Activated T-cell treated with anti-CD3 and anti-CD28 coated beads for 24 hours (primary cell): Measurements from ENCODE around the gene MYO5B.

ENCODE experiments used
- DNase-seq: peaks from one replicate; pipeline ENCODE4 v3.0.0-alpha.2; 2020; ENCODE audit warnings: low read depth

Gene MYO5B

DNA sequence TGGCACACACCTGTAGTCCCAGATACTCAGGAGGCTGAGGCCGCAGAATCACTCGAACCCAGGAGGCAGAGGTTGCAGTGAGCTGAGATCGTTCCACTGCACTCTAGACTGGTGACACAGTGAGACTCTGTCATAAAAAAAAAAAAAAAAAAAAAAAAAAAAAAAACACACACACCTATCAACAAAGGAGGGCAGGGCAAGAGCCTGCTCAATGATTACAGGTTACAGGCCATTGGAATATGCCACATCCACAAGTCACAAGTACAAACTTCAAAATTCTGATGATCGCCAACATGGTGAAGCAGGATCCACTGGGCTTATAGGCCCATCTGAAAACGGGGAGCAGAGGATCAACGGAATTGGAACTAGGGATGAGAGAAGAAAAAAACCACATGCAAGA, 6.3 kb downstream of the MYO5B start:
- no peak for DNase-seq

DNA sequence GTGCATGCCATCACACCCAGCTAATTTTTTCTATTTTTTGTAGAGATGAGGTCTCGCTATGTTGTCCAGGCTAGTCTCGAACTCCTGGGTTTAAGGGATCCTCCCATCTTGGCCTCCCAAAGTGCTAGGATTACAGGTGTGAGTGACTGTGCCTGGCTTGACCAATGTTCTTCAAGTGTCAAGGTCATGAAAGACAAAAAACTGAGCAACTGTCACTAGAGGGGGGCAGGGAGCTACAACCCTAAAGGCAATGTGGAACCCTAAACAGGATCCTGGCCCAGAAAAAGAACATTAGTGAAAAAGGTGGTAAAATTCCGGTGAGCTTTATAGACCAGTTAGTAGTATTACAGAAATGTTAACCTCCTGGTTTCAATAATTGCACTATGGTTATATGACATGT, 7.3 kb downstream of the MYO5B start:
- no peak for DNase-seq

DNA sequence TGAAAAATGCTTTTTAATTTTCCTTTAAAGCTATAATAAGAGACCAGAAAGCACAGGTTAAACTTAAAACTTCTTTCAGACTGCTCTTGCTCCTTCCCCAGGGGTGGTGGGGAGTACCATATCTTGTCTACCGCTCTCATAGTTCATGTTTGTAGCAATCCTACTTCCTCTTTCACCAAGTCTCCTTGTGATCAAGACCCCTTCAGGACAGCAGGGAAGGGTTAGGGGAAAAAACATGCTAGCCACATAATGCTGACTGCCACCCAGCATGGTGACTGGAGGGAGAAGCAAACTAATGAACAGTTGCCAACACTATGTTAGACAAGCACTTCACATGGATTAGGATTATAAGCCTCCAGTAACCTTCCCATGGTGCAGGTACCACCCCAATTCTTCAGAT, 8.6 kb downstream of the MYO5B start:
- no peak for DNase-seq

DNA sequence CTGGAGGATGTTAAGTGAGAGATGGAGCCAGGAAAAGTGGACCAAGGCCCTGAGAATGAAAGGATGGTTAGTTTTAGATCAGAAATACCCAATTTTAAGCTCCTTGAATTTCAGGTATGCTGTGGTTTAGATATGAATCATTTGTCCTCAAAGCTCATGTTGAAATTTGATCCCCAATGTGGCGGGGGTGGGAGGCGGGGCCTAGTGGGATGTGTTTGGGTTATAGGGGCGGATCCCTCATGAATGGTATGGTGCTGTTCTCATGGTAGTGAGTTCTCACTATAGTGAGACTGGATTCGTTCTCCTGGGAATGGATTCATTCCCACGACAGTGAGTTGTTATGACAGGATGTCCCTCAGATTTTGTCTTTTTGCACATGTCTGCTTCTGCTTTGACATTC, 11.4 kb downstream of the MYO5B start:
- DNase-seq = no peak

DNA sequence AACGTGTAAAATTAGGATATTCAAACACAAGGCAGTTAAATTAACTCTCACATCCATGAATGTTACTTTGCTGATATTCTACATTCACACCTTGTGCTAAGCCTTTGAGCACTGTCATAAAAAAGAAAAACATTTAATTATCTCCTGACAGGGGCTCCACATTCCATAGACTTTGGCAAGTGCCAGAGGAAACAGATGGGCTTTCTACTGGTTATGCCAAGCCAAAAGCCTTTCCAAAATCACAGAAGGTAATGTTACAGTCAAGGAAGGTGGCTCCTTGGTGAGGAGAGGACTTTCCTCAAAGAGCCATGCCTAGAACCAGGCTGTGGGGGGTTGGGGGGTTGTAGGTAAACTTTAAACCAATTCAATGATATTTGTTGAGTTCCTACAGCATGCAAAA, 12.4 kb downstream of the MYO5B start:
- DNase-seq = no peak

DNA sequence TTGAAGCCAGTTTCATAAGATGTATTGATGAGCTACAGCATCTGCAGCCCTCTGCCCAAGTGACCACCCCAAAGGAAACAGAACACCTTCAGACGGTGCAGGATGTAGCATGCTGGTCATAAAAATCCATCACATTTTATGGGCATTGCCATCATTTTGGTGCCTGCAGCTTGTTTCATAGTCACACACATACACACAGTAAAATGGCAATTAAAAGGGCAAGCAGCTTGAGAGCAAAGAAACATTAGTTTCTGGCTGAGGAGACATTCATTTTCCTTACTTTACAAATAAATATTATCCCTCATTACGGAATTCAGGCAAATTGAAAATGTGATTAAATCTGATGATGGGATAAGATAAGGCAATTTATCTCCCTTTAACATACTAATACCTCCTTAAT, 13.4 kb downstream of the MYO5B start:
- DNase-seq = no peak

DNA sequence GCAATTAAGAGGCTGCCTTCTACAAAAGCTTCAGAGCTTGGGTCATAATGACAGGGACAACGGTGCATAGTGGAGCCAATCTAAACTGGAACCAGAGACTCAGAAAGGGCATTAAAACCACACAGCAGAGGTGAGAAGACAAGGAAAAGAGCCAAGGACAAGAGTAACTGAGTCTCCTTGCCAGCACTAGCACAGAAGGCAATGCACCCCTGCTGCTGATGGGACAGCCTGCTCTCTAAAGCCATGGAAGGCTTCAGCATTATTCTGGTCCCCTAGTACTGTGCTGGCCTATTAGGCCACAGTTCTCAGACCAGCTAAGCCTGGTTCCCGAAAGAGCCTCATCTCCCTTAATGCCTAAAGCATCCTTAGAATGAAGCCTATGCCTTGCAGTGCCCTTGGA, 15.5 kb downstream of the MYO5B start:
- DNase-seq = no peak

DNA sequence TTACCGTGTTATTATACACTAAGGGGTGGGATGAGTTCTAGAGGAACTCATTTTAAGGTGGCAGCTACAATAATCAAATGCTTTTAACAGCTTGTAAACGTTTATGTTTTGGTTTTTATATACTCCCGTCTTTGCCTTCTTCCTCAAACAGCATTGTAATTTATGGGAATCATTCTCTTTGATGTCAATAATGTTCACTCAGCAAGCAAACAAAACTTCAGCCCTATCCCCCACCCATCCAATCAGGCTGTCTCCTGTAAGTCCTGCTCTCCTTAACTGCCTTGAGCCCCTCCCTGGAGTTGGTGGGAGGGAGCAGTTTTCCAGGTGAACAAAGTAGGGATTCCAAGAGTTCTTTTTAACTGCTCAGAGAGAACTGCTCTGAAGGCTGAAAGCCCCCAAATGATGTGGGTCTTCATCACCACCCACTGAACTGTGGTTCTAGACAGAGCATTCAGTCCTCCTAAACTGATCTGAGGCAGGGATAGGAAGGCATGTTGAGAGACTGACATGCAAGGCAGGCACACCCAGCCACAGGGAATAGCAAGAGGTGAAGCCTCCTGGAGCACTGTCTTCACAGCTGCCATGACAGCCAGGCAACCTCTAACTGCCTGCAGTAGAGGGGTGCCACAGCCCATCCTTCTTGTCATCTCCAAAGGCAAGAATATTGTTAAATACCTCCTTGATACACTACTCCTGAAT, 17.5 kb downstream of the MYO5B start:
- DNase-seq = no peak

DNA sequence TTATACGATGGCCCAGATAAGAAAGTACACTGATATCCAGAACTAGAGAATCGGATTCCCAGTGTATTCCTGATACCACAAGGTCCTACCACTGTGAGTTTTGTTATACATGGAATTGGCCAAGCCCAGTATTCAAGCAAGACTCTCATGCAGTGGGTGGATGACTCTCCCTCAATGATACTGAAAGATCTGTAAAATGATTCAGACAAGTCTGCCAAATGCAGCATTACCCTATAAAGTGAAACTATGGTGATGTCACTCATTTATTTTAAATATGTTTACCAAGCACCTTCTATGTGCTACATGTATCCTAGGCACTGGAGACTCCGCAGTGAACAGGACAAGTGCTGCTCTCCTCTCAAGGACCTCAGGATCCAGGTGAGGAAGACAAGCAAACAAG, 22.6 kb downstream of the MYO5B start:
- DNase-seq = no peak

DNA sequence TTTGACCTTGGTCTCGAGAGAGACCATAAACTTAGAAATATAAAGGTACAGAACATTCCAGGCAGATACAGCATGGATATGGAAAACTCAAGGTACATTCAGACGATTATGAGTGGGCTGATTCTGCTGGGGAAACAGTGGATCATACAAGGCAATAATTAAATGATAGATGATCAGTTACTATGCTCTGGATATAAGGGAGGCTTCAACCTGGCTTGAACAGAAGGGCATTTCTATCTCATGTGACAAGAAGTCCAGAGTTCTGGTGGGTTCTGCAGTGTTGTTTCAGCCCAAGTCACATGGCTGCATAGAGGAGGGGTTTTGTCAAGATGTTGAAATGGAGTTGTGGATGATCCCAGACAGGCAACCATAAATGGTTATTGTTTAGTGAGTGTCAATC, 23.5 kb downstream of the MYO5B start:
- DNase-seq = no peak

DNA sequence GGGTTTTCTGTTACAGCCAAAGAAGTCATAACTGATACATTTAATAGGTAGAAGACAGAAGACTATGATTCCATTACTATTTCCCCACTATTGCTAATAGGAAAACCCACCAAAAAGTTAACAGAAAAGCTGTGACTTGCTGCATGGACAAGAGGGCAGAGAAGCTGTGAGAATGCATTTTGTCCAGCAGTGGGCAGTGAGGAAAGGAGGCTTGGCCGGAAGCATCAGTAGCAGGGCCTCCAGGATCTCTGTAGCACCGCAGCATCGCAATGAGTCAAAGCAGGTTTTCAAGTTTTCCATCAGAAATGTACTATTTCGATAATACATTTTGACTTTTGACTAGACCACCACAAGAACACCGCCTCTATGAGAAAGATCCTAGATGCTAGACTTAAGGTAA, 24.9 kb downstream of the MYO5B start:
- no peak for DNase-seq

DNA sequence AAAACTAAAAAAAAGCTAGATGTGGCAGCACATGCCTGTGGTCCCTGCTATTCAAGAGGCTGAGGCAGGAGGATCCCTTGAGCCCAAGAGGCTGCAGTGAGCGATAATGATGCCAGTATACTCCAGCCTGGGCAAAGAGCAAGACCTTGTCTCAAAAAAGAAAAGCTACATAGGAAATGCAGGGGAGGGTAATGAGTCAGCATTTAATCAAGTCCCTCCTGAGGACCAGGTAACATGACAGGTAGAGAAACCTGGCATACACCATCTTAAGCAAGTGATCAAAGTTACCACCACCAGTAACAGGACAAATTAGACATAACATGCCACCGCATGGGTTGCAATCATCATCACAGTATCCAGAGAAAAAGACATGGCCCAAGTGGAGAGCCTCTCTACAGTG, 25.8 kb downstream of the MYO5B start:
- DNase-seq = no peak

DNA sequence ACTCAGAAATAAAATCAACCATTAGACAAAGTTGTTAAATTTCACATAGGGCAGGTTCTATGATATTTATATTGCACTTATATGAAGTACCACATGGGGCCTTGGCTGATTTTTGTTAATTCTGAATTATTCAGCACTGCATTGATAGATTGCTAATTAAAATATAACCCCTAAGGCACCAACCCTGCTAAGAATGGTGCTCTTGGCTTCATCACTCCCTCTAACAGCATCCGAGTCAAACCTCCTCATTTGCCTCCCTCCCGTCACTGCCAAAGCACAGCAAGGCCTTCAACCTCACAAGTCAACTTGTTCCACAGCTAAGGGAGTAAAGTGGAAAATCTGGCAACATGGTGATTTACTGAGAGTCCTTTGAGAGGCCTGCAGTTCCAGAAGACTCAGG, 27.0 kb downstream of the MYO5B start:
- no peak for DNase-seq

DNA sequence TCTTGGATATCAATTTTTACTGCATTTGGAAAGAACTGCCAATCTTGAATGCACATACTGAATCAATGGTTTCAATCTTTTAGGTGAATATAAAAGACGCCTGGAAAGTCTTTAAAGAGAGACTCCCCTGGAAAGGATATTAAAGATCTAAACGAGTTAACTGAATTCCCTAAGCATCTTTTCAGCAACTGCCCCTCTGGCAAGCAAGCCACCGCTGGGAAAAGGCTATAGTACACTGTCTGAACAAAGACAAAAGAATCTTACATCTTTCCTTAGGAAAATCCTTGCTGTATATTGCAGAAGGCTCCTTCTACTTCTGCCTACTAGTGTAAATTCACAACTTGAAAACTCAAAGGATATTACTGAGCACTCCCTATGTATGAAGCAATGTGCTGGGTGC, 28.0 kb downstream of the MYO5B start:
- no peak for DNase-seq

DNA sequence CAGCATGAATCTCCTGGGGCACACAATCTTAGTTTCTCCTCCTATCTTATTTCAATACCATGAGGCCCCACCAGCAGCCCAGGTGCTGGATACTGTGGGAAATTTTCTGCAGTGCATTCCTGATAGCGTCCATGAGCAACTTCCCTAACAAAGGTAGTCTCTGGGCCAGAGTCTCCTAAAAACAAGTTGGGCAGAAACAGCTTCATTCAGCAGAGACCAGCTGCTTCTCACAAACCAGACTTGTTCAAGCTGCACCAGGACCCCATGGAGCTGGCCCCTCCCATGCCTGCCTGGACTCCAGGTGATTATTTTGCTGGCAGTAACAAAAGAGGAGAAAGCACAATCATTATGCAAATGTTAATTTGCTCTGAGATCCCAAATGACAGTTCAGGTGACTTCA, 31.4 kb downstream of the MYO5B start:
- DNase-seq = no peak

DNA sequence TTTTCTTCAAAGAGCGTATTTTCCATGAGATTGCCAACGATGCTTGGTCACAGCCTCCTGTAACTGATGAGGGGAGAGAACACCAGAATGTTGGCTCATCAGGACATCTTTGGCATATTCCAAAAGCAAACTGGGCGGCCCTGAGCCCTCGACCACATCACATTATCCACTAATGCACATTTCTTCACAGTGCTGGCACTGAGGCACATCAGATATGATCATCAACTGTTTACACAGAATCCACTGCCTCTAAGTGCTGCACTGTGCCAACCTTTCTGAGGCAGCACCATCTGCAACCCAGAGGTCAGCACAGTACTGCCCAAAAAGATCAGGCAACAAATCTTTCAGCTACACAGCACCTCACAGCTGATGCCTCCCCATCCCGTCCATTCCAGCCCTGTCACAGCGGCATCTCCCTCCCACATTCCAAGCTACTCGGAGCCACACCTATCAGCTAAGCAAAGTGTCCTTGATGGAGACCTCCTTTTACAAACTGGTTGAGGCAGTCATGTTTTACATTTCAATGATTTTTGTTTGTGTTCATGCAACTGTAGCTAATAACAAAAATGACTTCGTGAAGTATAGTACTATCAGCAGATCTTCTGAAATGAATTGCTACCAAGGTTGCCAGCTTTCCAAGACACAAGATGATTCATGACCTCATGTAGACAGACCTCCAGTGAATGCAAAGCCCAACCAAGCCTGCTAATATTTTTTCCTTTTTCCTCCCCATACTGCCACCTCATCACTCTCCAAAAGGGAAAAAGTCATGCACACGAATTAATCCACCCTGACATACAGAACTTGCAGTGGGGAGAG, 32.3 kb downstream of the MYO5B start:
- DNase-seq = no peak

DNA sequence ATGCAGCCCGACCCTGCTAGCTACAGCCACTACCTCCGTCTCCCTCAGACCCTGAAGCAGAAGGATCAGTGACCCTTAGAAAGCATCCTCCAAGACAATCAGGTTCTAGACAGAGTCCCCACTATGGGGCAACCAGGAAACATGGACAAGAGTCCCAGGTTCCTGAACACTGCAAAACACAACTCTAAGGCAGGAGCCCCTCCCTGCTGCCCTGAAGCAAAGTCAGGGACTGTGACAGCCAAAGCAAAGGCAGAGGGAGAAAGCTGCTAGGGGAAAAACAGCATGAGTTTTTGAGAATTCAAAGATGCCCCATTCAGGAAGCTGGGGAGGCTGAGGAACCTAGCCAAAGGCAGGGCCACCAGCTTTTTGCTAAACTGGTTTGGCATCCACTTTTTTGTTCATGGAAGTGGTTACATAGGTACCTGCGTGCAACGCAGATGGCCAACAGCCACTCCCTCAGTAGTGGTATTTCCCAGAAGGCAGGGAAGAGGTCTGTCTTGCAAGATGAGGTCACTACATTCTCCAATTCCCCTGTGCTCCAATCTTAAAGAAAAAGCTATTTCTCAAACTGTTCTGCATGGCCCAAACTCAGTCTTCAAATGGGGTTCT, 33.2 kb downstream of the MYO5B start:
- no peak for DNase-seq

DNA sequence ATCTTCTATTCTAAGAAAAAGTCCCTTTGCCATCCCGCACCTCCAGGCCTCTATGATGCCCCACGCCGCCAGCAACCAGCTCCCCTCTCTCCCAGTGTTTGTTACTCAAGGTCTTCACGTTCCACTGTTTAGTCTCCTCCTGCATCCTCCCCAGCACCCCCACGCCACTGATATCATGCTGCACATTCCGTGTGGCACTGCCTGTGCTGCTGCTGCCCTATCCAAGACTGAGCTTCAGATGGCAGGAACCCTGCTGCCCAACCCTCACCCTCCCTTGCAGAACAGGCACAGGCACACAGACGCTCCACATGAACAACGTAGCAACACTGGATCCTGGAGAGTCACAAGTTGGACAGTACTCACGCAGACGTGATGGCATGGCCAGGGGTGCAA, 35.3 kb downstream of the MYO5B start:
- no peak for DNase-seq

DNA sequence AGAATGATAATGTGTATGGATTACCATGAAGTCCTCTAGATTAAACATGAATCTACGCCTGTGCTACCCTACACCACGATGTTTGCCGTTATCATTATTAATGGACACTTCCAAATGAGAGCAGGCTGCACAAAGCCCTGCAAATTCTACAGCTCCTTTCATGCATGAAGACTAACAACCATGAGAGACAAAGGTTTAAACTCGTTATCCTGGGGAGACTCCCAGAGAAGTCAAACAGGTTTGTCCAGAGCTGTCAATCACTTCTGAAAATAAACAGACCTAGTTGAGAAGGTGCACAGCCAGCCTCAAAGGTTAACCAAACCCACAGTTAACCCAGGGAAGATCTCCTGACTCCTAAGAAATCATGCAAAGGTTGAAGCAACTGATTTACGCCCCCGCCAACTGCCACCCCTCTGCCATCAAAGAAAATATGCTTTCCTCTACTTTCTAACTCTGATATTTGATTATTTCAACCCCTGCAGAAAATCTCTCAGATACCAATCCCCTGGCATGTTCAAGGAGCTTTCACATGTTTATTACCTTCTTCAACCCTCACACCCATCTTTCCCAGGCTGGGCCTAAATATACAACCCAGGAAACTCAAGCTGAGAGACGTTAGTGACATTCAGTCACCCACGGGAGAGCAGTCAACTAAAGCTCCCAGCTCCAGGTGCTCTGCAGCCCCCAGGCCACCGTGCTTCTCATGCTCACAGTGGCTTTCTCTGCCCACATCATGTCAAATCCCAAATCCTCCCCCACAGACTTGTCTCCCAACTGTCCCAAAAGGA, 35.9 kb downstream of the MYO5B start:
- DNase-seq = no peak

DNA sequence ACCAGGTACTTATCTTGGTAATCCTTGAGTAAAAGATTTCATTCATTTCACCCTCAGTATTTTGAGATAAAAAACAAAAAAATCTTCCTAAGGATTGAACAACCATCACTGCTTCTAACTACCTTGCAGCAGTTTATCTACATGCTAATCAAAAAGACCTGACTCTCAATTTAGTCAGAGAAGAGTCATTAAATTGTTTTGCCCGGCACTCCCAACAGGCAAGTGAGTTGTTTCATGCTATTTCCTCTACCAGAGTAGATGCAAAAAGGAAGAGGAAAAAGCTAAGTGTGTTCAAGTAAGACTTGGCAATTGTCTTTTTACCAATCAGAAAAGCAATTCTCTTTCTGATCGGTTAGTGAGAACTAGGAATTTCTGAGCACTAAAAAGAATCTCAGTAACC, 39.5 kb downstream of the MYO5B start:
- no peak for DNase-seq

DNA sequence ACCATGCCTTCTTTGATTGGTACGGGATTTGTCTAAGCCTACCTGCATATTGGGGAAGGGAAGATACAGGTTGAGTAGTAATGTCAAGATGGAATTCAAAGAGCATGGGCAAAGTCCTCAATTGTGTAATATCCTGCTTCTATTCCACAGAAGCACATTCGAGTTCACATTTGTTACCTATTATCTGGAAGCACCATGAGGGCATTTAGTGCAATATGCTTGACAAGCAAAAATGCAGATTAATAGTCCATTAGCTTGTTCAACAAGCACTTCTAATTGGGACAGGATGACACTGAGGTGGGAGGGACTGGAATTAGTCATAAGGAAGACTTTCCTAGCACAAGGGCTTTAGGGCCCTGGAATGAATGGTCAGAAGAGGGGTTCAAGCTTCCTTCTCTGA, 40.5 kb downstream of the MYO5B start:
- DNase-seq = no peak

DNA sequence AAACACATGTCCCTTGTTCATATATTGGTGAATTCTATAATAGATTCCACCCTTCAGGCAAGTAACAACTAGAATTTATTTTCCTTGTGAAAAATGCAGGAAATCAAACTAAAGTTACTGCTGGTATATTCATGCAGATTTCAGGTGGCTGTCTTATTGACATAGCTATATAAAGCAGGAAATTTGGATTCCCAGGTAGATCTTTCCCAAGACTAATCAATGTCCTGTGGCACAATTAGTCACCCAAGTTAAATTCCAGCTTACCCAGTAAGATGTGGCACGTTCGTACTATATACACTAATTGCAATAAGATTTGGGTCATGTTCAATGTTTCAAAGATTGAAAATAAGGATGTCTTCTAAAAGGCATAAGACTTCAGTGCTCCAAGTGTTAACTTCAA, 42.0 kb downstream of the MYO5B start:
- DNase-seq = no peak

DNA sequence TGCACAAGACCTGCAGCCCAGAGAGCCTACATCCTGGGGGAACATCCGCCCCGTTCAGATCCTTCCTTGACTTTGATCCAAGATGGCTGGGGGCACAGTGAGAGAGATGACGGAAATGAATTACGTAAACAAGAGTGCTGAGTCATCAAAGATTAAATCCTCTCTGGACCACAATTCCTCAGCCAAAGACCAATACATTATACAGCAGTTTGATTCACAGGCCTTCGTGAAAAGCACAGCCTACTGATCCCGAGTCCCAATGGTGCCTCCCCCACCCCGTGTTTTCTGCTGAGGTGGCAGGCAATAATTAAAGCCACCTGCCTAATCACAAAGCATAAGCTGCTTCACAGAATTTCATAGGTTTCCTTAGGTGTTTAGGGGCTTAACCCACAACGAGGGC, 43.0 kb downstream of the MYO5B start:
- no peak for DNase-seq
